Karpas-422 (cell line): Measurements from ENCODE around the gene RAB3GAP2. TPM values are rescaled to one million over a fixed set of nuclear protein-coding genes. Genes with fewer than 3 reads are reported as not detected.
"Not testable (repeated sequence)": the region's sequence is repeated elsewhere in the genome, so short reads cannot be mapped to it uniquely, and the experiment has no call there.

ENCODE experiments used
- DNase-seq: peaks from one replicate; pipeline ENCODE4 v3.0.0-alpha.2; 2015
- H2AFZ ChIP-seq: fragments of 200-600 bp; sonication (generic); 2 replicates; pipeline ENCODE4 v1.6.1; 2014; ENCODE audit warnings: antibody characterized with exemption, low read length, mixed read lengths
- H3K27ac ChIP-seq: fragments of 200-600 bp; sonication (generic); 2 replicates; pipeline ENCODE4 v1.5.1; 2014; ENCODE audit warnings: mild to moderate bottlenecking, low read length, moderate library complexity
- H3K27me3 ChIP-seq: fragments of 200-600 bp; sonication (generic); 2 replicates; pipeline ENCODE4 v1.6.1; 2014; ENCODE audit warnings: low read length, mixed read lengths
- H3K36me3 ChIP-seq: fragments of 200-600 bp; sonication (generic); 2 replicates; pipeline ENCODE4 v1.6.1; 2014; ENCODE audit warnings: low read length, mixed read lengths; ENCODE audit not compliant: insufficient read depth
- H3K4me1 ChIP-seq: fragments of 200-600 bp; sonication (generic); 2 replicates; pipeline ENCODE4 v1.6.1; 2014; ENCODE audit warnings: mild to moderate bottlenecking, low read length, mixed read lengths
- H3K4me2 ChIP-seq: fragments of 200-600 bp; sonication (generic); 2 replicates; pipeline ENCODE4 v1.6.1; 2014; ENCODE audit warnings: low read length, low read depth, mild to moderate bottlenecking; ENCODE audit not compliant: poor library complexity, severe bottlenecking
- H3K4me3 ChIP-seq: fragments of 200-600 bp; sonication (generic); 2 replicates; pipeline ENCODE4 v1.5.1; 2014; ENCODE audit warnings: mild to moderate bottlenecking, antibody characterized with exemption, low read length, mixed read lengths
- H3K79me2 ChIP-seq: fragments of 200-600 bp; sonication (generic); 2 replicates; pipeline ENCODE4 v1.6.1; 2014; ENCODE audit warnings: mild to moderate bottlenecking, low read length, mixed read lengths
- H3K9ac ChIP-seq: fragments of 200-600 bp; sonication (generic); 2 replicates; pipeline ENCODE4 v1.6.0; 2014; ENCODE audit warnings: low read length
- H3K9me2 ChIP-seq: fragments of 200-600 bp; sonication (generic), shearing (Covaris generic); replicated peaks from 2 replicates; pipeline ENCODE4 v1.6.0; 2014; ENCODE audit warnings: mild to moderate bottlenecking, low read length, moderate library complexity; ENCODE audit not compliant: insufficient read depth
- H3K9me3 ChIP-seq: fragments of 300-700, 200-600 bp; sonication (generic); 2 replicates; pipeline ENCODE4 v1.6.1; 2014; ENCODE audit warnings: low read length, mixed read lengths
- H4K20me1 ChIP-seq: fragments of 200-600 bp; sonication (generic); 2 replicates; pipeline ENCODE4 v1.6.1; 2014; ENCODE audit warnings: mild to moderate bottlenecking, antibody characterized with exemption, low read length, low read depth; ENCODE audit not compliant: insufficient read depth
- total RNA-seq: library from RNA; depleted of rRNA; stranded (reverse); fragments of >200 nt; shearing (Covaris generic); gene quantifications from 2 replicates; pipeline ENCODE4 v1.2.3, GENCODE V29; 2014; ENCODE audit warnings: low replicate concordance

The RAB3GAP2 gene
- total RNA-seq, 1 experiment from 2014 or later = 64.6 TPM

DNA sequence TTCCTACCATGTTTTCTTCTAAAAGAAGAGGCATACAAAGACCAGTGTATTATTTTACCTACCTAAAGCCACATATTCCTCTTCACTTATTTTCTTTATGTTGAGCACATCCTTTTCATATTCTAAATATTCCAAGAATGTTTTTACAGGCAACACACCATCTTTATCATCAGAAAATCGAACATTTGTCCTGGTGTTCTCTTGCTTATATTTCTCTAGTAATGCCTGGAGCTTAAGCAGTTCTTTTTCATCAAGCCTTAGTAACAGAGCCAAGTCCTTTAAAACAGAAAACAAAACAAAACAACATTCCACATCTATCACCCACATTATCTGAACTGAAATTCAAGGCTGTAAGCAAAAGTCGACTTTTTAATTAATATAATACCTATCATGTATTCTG lies 89.6 kb downstream of the RAB3GAP2 start:
- H3K27me3 ChIP-seq = no peaks in the 10 kb centered on the region
- H3K4me3 ChIP-seq = no peak overlapping the region
- no peaks in the 10 kb centered on the region for H4K20me1 ChIP-seq
- no peak for DNase-seq
- no peak overlapping the region for H2AFZ ChIP-seq
- no peak overlapping the region for H3K4me2 ChIP-seq
- no peaks in the 10 kb centered on the region for H3K9me2 ChIP-seq
- no peak overlapping the region for H3K9ac ChIP-seq
- H3K27ac ChIP-seq = no peak overlapping the region
- peaks cover 37% of the 10 kb centered on the region; the same call in 1 of the 2 replicates for H3K36me3 ChIP-seq
- H3K79me2 ChIP-seq = peaks cover 27% of the 10 kb centered on the region
- no peaks in the 10 kb centered on the region for H3K9me3 ChIP-seq
- no peaks in the 10 kb centered on the region for H3K4me1 ChIP-seq

DNA sequence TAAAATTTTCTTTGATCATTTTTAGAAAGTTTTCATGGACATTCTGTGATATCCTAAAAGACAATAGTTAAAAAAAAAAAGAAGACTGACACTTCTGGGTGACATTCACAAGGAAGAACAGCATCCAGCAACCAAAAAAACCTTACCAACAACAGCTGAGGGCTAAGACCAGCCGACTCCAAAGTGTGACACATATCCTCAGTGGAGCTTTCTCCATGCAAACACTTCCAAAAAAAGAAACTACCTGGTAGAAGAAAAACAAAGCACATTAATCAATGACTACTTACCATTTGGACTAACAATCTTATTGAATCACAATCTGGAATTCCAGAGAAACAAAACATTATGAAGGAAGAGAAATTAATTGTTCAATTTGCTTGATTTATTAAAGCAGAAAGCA lies 90.1 kb downstream of the RAB3GAP2 start:
- Histone ChIP-seq H3K36me3 (peaks cover 43% of the 10 kb centered on the region; the same call in 1 of the 2 replicates), H2AFZ (no peak overlapping the region), H3K9me3 (no peaks in the 10 kb centered on the region), H3K4me2 (no peak overlapping the region), H3K27ac (no peak overlapping the region), H3K9me2 (no peaks in the 10 kb centered on the region), H3K4me3 (no peak overlapping the region), H3K4me1 (no peaks in the 10 kb centered on the region), H4K20me1 (no peaks in the 10 kb centered on the region), H3K27me3 (no peaks in the 10 kb centered on the region), H3K9ac (no peak overlapping the region), H3K79me2 (peaks cover 31% of the 10 kb centered on the region)
- no peak for DNase-seq

DNA sequence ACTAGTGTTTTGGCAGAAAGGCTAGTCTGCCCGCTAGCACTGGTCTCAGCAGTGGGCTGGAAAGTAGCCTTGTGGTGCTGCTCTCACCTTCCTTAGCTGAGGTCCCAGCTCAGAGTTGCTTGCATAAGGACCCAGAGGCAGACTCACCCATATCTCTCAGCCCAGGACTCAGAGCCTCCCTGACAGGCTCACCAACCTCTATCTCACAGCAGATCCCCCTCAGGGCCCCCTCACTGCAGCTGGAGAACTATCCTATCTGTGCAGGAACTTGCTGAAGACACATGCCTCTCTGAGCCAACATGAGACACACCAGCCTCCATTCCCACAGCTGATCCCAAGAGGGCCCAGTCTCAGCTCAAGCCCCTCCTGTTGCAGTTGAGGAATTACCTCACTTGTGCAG lies 95.7 kb downstream of the RAB3GAP2 start:
- Histone ChIP-seq H2AFZ (no peak overlapping the region), H3K9me3 (no peaks in the 10 kb centered on the region), H3K36me3 (peaks cover 54% of the 10 kb centered on the region; the same call in 1 of the 2 replicates), H3K27ac (no peak overlapping the region), H3K9me2 (no peaks in the 10 kb centered on the region), H4K20me1 (no peaks in the 10 kb centered on the region), H3K4me3 (no peak overlapping the region), H3K4me1 (no peaks in the 10 kb centered on the region), H3K9ac (no peak overlapping the region), H3K79me2 (peaks cover 51% of the 10 kb centered on the region), H3K4me2 (no peak overlapping the region), H3K27me3 (no peaks in the 10 kb centered on the region)
- DNase-seq = no peak

GRCh38 chr1:220170836-220171526 lies 101.3 kb downstream of the RAB3GAP2 start:
- Histone ChIP-seq H3K4me2 (no peak overlapping the region), H3K27me3 (no peaks in the 10 kb centered on the region), H4K20me1 (no peaks in the 10 kb centered on the region), H3K79me2 (peaks cover 17% of the 10 kb centered on the region), H3K9me2 (no peaks in the 10 kb centered on the region), H3K9ac (no peak overlapping the region), H2AFZ (no peak overlapping the region), H3K4me3 (no peak overlapping the region), H3K9me3 (no peaks in the 10 kb centered on the region), H3K36me3 (peaks cover 58% of the 10 kb centered on the region), H3K4me1 (no peaks in the 10 kb centered on the region), H3K27ac (no peak overlapping the region)
- no peak for DNase-seq

DNA sequence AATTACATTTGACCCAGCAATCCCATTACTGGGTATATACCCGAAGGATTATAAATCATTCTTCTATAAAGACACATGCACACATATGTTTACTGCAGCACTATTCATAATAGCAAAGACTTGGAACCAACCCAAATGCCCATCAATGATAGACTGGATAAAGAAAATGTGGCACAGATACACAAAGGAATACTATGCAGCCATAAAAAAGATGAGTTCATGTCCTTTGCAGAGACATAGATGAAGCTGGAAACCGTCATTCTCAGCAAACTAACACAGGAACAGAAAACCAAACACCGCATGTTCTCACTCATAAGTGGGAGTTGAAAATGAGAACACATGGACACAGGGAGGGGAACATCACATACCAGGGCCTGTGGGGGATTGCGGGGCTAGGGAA lies 102.4 kb downstream of the RAB3GAP2 start:
- H3K4me1 ChIP-seq, H3K27ac ChIP-seq, H3K27me3 ChIP-seq, H3K9me3 ChIP-seq, H4K20me1 ChIP-seq, H3K9me2 ChIP-seq, H3K4me2 ChIP-seq, H2AFZ ChIP-seq, H3K9ac ChIP-seq, H3K4me3 ChIP-seq, H3K79me2 ChIP-seq, DNase-seq: not testable (repeated sequence)
- H3K36me3 ChIP-seq = peaks cover 65% of the 10 kb centered on the region

- Histone ChIP-seq H4K20me1 (no peaks in the 10 kb centered on the region), H3K4me1 (no peaks in the 10 kb centered on the region), H3K27ac (no peak overlapping the region), H3K9ac (no peak overlapping the region), H3K4me3 (no peak overlapping the region), H3K4me2 (no peak overlapping the region), H3K9me2 (no peaks in the 10 kb centered on the region), H3K9me3 (no peaks in the 10 kb centered on the region), H2AFZ (no peak overlapping the region), H3K36me3 (peaks cover 59% of the 10 kb centered on the region), H3K79me2 (no peaks in the 10 kb centered on the region; the same call in 1 of the 2 replicates), H3K27me3 (no peaks in the 10 kb centered on the region)
- DNase-seq = no peak
Observed at GRCh38 chr1:220166853-220167252, 105.4 kb downstream of the RAB3GAP2 start.

DNA sequence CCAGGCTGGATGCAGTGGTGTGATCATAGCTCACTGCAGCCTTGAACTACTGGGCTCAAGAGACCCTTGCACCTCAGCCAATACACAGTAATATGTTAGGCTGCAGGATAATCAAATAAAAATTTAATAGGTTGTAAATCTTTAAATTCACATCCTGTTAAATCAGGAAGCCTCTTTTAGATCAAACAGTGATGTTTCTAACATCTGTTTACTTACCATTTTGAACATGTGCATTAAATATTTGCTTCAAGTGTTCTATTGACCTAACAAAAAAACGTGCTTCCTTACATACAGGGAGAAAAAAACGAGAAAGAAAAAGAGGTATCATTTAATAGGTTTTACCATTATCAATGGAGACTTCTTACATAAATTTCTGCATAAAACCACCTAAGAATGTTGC lies 107.7 kb downstream of the RAB3GAP2 start:
- Histone ChIP-seq H3K27me3 (no peaks in the 10 kb centered on the region), H3K9me2 (no peaks in the 10 kb centered on the region), H3K27ac (no peak overlapping the region), H3K9ac (no peak overlapping the region), H3K79me2 (no peaks in the 10 kb centered on the region; the same call in 1 of the 2 replicates), H3K36me3 (peaks cover 58% of the 10 kb centered on the region), H3K4me3 (no peak overlapping the region), H3K9me3 (no peaks in the 10 kb centered on the region), H3K4me2 (no peak overlapping the region), H2AFZ (no peak overlapping the region), H3K4me1 (no peaks in the 10 kb centered on the region), H4K20me1 (no peaks in the 10 kb centered on the region)
- DNase-seq = no peak

- no peak overlapping the region for H3K4me2 ChIP-seq
- H4K20me1 ChIP-seq = no peaks in the 10 kb centered on the region
- no peak overlapping the region for H3K27ac ChIP-seq
- H3K4me1 ChIP-seq = no peaks in the 10 kb centered on the region
- no peaks in the 10 kb centered on the region for H3K9me2 ChIP-seq
- DNase-seq = no peak
- H3K9ac ChIP-seq = no peak overlapping the region
- H3K27me3 ChIP-seq = no peaks in the 10 kb centered on the region
- H3K9me3 ChIP-seq = no peaks in the 10 kb centered on the region
- H3K79me2 ChIP-seq = no peaks in the 10 kb centered on the region; the same call in 1 of the 2 replicates
- peaks cover 57% of the 10 kb centered on the region for H3K36me3 ChIP-seq
- no peak overlapping the region for H2AFZ ChIP-seq
- no peak overlapping the region for H3K4me3 ChIP-seq
Observed at GRCh38 chr1:220164116-220164515, 108.1 kb downstream of the RAB3GAP2 start.
